ENCODE data around the gene METRNL. TPM values are rescaled to one million over a fixed set of nuclear protein-coding genes. Genes with fewer than 3 reads are reported as not detected.

METRNL gene
- total RNA-seq, 1 donor from 2014 or later = 14.7 TPM

DNA sequence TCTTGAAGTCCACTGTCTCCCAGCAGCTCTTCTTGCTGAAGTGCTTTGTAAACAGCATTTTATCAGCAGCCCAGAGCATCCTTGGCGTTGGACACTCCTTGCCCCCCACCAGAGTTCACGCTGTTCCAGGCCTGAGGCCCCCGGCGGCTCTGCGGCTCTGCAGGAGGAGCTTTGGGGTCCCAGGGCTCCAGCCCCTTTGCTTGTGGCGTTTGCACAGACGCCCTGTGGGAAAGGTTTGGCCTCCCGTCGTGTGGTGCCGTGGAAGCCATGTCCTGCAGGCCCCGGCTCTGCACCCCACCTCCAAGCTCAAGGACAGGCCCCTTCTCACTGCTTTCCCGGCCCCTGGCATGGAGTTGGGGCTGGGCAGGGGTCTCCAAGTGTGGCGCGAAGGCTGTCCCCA is 14.1 kb downstream of the METRNL start:
- H3K4me3 Mint-ChIP-seq = no peak overlapping the region

GRCh38 chr17:83094291-83094690 is 14.9 kb downstream of the METRNL start:
- Mint-ChIP-seq H3K36me3 (ENCODE audit: low read depth) (peaks cover 3% of the 10 kb centered on the region), H3K4me1 (no peaks in the 10 kb centered on the region), H3K4me3 (no peak overlapping the region), H3K27me3 (ENCODE audit: low read depth) (no peaks in the 10 kb centered on the region), H3K27ac (ENCODE audit: unreplicated experiment) (no peak overlapping the region), H3K9me3 (no peaks in the 10 kb centered on the region)
- no peak for DNase-seq (ENCODE audit: low read depth, low spot score)
- no peak for TF ChIP-seq CTCF (conservative IDR thresholded peaks at IDR 0.05)

More for the DNA sequence above, 14.1 kb downstream of the METRNL start:
- Mint-ChIP-seq H3K36me3 (ENCODE audit: low read depth) (peaks cover 3% of the 10 kb centered on the region), H3K4me1 (no peaks in the 10 kb centered on the region), H3K9me3 (no peaks in the 10 kb centered on the region), H3K27me3 (ENCODE audit: low read depth) (no peaks in the 10 kb centered on the region), H3K27ac (ENCODE audit: unreplicated experiment) (no peak overlapping the region)
- no peak for DNase-seq (ENCODE audit: low read depth, low spot score)
- TF ChIP-seq CTCF (conservative IDR thresholded peaks at IDR 0.05) = no peak

DNA sequence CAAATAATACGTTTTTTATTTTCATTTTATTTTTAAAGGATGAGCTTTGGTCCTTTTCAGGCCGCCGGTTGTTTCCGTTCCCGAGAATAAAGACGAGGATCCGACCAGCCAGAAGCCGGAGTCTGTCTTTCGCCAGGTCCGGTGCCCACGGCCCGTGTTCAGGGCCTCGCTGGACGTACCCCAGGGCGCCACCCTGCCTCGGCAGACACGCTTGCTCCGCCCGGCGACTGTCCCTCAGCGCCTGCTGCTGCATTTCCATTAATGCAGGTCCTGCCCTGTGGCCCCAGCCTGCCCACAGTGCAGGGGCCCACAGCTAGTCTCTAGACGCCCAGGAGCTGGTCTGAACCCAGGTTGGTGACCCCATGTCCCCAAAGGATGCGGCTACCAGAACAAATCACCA is 15.6 kb downstream of the METRNL start:
- Mint-ChIP-seq H3K27me3 (ENCODE audit: low read depth) (no peaks in the 10 kb centered on the region), H3K27ac (ENCODE audit: unreplicated experiment) (no peak overlapping the region), H3K4me1 (peaks cover 2% of the 10 kb centered on the region), H3K4me3 (no peak overlapping the region), H3K36me3 (ENCODE audit: low read depth) (peaks cover 3% of the 10 kb centered on the region), H3K9me3 (no peaks in the 10 kb centered on the region)
- no peak for DNase-seq (ENCODE audit: low read depth, low spot score)
- no peak for TF ChIP-seq CTCF (conservative IDR thresholded peaks at IDR 0.05)

DNA sequence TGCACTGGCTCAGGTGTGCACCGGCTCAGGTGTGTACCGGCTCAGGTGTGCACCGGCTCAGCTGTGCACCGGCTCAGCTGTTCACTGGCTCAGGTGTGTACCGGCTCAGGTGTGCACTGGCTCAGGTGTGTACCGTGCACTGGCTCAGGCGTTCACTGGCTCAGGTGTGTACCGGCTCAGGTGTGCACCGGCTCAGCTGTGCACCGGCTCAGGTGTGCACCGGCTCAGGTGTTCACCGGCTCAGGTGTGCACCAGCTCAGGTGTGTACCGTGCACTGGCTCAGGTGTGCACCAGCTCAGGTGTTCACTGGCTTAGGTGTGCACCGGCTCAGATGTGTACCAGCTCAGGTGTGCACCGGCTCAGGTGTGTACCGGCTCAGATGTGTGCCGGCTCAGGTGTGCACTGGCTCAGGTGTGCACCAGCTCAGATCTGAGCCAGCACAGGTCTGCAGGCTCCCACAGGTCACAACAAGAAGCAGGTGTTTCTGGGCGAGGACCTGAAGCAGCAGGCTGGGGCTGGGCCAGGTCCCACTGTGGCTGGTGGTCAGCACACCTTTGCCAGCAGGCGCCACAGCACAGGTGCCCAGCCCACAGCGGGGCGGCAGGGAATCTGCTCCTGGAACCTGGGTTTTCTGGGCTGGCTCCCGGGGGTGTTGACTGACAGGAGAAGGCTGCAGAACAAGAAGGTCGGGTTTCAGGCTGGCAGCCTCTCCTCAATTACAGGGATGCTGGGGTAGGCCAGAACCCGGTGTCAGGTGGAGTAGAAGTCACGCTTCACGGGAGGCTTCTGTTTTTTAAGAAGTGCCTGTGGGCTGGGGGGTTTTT is 17.2 kb downstream of the METRNL start:
- no peak for TF ChIP-seq CTCF (conservative IDR thresholded peaks at IDR 0.05)
- H3K4me3 Mint-ChIP-seq = no peak overlapping the region
- H3K9me3 Mint-ChIP-seq = no peaks in the 10 kb centered on the region
- no peaks in the 10 kb centered on the region for H3K27me3 Mint-ChIP-seq (ENCODE audit: low read depth)
- no peak for DNase-seq (ENCODE audit: low read depth, low spot score)
- H3K27ac Mint-ChIP-seq (ENCODE audit: unreplicated experiment) = no peak overlapping the region
- H3K36me3 Mint-ChIP-seq (ENCODE audit: low read depth) = peaks cover 3% of the 10 kb centered on the region
- H3K4me1 Mint-ChIP-seq = peaks cover 6% of the 10 kb centered on the region

DNA sequence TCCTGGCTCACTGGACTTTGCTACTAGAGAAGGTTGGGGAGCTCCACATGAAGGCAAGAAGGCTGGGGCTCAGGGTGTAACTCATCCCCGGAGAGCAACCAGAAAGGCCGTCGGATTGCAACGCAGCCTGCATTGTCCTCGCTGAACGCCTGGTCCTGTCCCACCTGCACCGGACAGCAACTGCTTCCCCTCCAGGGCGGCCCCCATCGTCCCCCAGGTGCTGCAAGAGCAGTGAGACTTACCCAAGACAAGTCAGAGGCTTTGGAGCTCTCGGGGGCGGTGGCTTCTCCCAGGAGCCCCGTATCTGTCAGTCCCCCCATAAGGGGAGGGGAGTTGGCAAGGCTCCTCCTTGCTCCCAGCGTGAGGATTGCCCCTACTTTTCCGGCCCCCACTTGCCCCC is 18.4 kb downstream of the METRNL start:
- no peaks in the 10 kb centered on the region for H3K9me3 Mint-ChIP-seq
- peaks cover 3% of the 10 kb centered on the region for H3K36me3 Mint-ChIP-seq (ENCODE audit: low read depth)
- TF ChIP-seq CTCF (conservative IDR thresholded peaks at IDR 0.05) = no peak
- DNase-seq (ENCODE audit: low read depth, low spot score) = no peak
- H3K27ac Mint-ChIP-seq (ENCODE audit: unreplicated experiment) = no peak overlapping the region
- no peak overlapping the region for H3K4me3 Mint-ChIP-seq
- no peaks in the 10 kb centered on the region for H3K27me3 Mint-ChIP-seq (ENCODE audit: low read depth)
- peaks cover 6% of the 10 kb centered on the region for H3K4me1 Mint-ChIP-seq

Data from neural crest cell (in vitro differentiated cells).